ENCODE results near the gene TNIP1.

DNA sequence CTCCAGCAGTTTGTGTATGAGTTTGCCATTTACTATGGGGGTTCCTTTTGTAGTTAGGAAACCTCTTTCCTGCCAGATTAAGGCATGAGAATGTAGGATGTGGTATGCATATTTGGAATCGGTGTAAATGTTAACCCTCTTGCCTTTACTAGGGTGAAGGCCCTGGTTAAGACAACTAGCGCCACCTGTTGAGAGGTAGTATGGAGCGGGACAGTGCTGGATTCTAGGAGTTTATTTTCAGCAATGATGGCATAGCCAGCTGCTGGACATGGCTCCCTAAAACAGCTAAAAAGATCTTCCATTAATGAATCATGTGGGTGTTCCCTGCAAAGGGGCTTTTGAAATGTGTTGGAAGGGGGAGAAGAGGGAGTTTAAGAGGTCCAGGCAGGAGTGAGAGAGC is 91.1 kb downstream of the TNIP1 start:
- TF ChIP-seq, protein P1, sequence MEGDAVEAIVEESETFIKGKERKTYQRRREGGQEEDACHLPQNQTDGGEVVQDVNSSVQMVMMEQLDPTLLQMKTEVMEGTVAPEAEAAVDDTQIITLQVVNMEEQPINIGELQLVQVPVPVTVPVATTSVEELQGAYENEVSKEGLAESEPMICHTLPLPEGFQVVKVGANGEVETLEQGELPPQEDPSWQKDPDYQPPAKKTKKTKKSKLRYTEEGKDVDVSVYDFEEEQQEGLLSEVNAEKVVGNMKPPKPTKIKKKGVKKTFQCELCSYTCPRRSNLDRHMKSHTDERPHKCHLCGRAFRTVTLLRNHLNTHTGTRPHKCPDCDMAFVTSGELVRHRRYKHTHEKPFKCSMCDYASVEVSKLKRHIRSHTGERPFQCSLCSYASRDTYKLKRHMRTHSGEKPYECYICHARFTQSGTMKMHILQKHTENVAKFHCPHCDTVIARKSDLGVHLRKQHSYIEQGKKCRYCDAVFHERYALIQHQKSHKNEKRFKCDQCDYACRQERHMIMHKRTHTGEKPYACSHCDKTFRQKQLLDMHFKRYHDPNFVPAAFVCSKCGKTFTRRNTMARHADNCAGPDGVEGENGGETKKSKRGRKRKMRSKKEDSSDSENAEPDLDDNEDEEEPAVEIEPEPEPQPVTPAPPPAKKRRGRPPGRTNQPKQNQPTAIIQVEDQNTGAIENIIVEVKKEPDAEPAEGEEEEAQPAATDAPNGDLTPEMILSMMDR (IDR thresholded peaks at IDR 0.05): no peak
- TF ChIP-seq POLR2A (IDR thresholded peaks at IDR 0.05): no peak
